Lower lobe of right lung (tissue), 2 donors: ENCODE measurements around the gene SNAPC5. TPM values are rescaled to one million over a fixed set of nuclear protein-coding genes. Genes with fewer than 3 reads are reported as not detected.

Source experiments
- ATAC-seq, 2 donors: fragments of 200-7000 bp; cut with Tn5 transposase; one replicate each; pipeline ENCODE4 v1.9.1; 2020 to 2022; ENCODE audit warnings: mild to moderate bottlenecking in 2 of 2, moderate library complexity in 2 of 2
- DNase-seq: peaks from one replicate; pipeline ENCODE4 v3.0.0-alpha.2; 2020
- H3K27ac ChIP-seq: fragments of 200-600 bp; one replicate; pipeline ENCODE4 v1.8.0; 2022
- H3K27me3 ChIP-seq: fragments of 200-600 bp; one replicate; pipeline ENCODE4 v1.8.0; 2022; ENCODE audit warnings: low read depth
- H3K36me3 ChIP-seq: fragments of 200-600 bp; one replicate; pipeline ENCODE4 v1.8.0; 2022; ENCODE audit warnings: mild to moderate bottlenecking
- H3K4me1 ChIP-seq: fragments of 200-600 bp; one replicate; pipeline ENCODE4 v1.8.0; 2022
- H3K4me3 ChIP-seq: fragments of 200-600 bp; one replicate; pipeline ENCODE4 v1.8.0; 2022; ENCODE audit warnings: mild to moderate bottlenecking
- H3K9me3 ChIP-seq: fragments of 200-600 bp; one replicate; pipeline ENCODE4 v1.8.0; 2022
- CTCF ChIP-seq: fragments of 200-600 bp; IDR thresholded peaks from one replicate; pipeline ENCODE4 v1.8.0; 2022; ENCODE audit warnings: antibody characterized with exemption, mild to moderate bottlenecking
- intact Hi-C: fragments of 100-400 bp; cut with DNase I; formaldehyde crosslinking; loops from one replicate; pipeline ENCODE4 v1.11.0; 2022
- total RNA-seq: library from RNA; stranded (reverse); fragmentation: NEBNext Ultra II Directional; extraction: Animal tissue kit (Norgen Biotek cat#: 25700); gene quantifications from one replicate; pipeline ENCODE4 v1.2.1, GENCODE V29; 2021
- donor health status: DM: no; HTN: yes; CAD: no; lungs with severe emphysema.

Gene SNAPC5
- total RNA-seq, 1 donor from 2014 or later: 26.1 TPM

GRCh38 chr15:66498501-66499386, 1.2 kb upstream of the SNAPC5 start:
- Histone ChIP-seq H3K4me1 (peaks cover 47% of the 10 kb centered on the region), H3K4me3 (no peak overlapping the region), H3K36me3 (peaks cover 77% of the 10 kb centered on the region), H3K9me3 (no peaks in the 10 kb centered on the region), H3K27ac (peak overlapping the region; percentile 87), H3K27me3 (no peaks in the 10 kb centered on the region)
- TF ChIP-seq CTCF: peak; percentile 31
- ATAC-seq (no peak), DNase-seq (no peak)
- intact Hi-C loops: no loop called here

GRCh38 chr15:66496951-66497501, 536 bp downstream of the SNAPC5 start:
- intact Hi-C loops: no loop called here
- peak overlapping the region; percentile 76 for H3K4me3 ChIP-seq
- H3K36me3 ChIP-seq: peaks cover 80% of the 10 kb centered on the region
- peak overlapping the region; percentile 87 for H3K27ac ChIP-seq
- peak; percentile 54 for ATAC-seq
- H3K4me1 ChIP-seq: peaks cover 30% of the 10 kb centered on the region
- no peak for TF ChIP-seq CTCF
- no peaks in the 10 kb centered on the region for H3K27me3 ChIP-seq
- H3K9me3 ChIP-seq: no peaks in the 10 kb centered on the region
- no peak for DNase-seq

- ATAC-seq: no peak
- Histone ChIP-seq H3K36me3 (peaks cover 80% of the 10 kb centered on the region), H3K9me3 (no peaks in the 10 kb centered on the region), H3K4me1 (peaks cover 22% of the 10 kb centered on the region), H3K27ac (no peak overlapping the region), H3K27me3 (no peaks in the 10 kb centered on the region), H3K4me3 (no peak overlapping the region)
- TF ChIP-seq CTCF: no peak
- intact Hi-C loops: no loop called here
- no peak for DNase-seq
Measured at GRCh38 chr15:66494262-66494661, 3.3 kb downstream of the SNAPC5 start.

- TF ChIP-seq CTCF: no peak
- H3K4me1 ChIP-seq: peaks cover 14% of the 10 kb centered on the region
- no peak overlapping the region for H3K27ac ChIP-seq
- intact Hi-C loops: no loop called here
- no peaks in the 10 kb centered on the region for H3K9me3 ChIP-seq
- H3K4me3 ChIP-seq: no peak overlapping the region
- H3K27me3 ChIP-seq: no peaks in the 10 kb centered on the region
- H3K36me3 ChIP-seq: peaks cover 90% of the 10 kb centered on the region
- no peak for DNase-seq
- no peak for ATAC-seq
Measured at GRCh38 chr15:66491846-66492245, 5.7 kb downstream of the SNAPC5 start.

GRCh38 chr15:66489179-66489791, 8.3 kb downstream of the SNAPC5 start:
- intact Hi-C loops: no loop called here
- Histone ChIP-seq H3K27ac (no peak overlapping the region), H3K27me3 (no peaks in the 10 kb centered on the region), H3K36me3 (peaks cover 99% of the 10 kb centered on the region), H3K9me3 (no peaks in the 10 kb centered on the region), H3K4me3 (no peak overlapping the region), H3K4me1 (no peaks in the 10 kb centered on the region)
- no peak for TF ChIP-seq CTCF
- DNase-seq: no peak
- ATAC-seq: peak in 1 of 2 donors; percentile 46
